Activated T-helper 1 cell treated with anti-CD3 and anti-CD28 coated beads, Interleukin-2, amount 50 U/mL, for 16 hours (primary cell): ENCODE measurements around the gene TCP11.

Experiments
- DNase-seq, 2 donors: peaks; one replicate each; pipeline ENCODE4 v3.0.0-alpha.2; 2020; ENCODE audit warnings: low read depth in 1 of 2, low spot score in 1 of 2

The TCP11 gene

GRCh38 chr6:35093783-35094182 is 47.4 kb downstream of the TCP11 start:
- no peak for DNase-seq

GRCh38 chr6:35093118-35093445 is 48.1 kb downstream of the TCP11 start:
- no peak for DNase-seq

- DNase-seq = no peak
These were observed 48.6 kb downstream of the TCP11 start for GRCh38 chr6:35092362-35093117.

- DNase-seq = no peak
These were observed 49.6 kb downstream of the TCP11 start for GRCh38 chr6:35091346-35092083.

GRCh38 chr6:35090734-35091133 is 50.4 kb downstream of the TCP11 start:
- DNase-seq = no peak

- DNase-seq = no peak
These were observed 51.1 kb downstream of the TCP11 start for GRCh38 chr6:35089935-35090505.

GRCh38 chr6:35089216-35089934 is 51.8 kb downstream of the TCP11 start:
- DNase-seq = no peak

GRCh38 chr6:35088281-35089215 is 52.6 kb downstream of the TCP11 start:
- DNase-seq = no peak

GRCh38 chr6:35087361-35088280 is 53.5 kb downstream of the TCP11 start:
- DNase-seq = no peak

- no peak for DNase-seq
These were observed 54.3 kb downstream of the TCP11 start for GRCh38 chr6:35086636-35087360.

- no peak for DNase-seq
These were observed 54.9 kb downstream of the TCP11 start for GRCh38 chr6:35086282-35086632.

GRCh38 chr6:35085359-35086281 is 55.5 kb downstream of the TCP11 start:
- DNase-seq = no peak

GRCh38 chr6:35084511-35085203 is 56.5 kb downstream of the TCP11 start:
- no peak for DNase-seq

- no peak for DNase-seq
These were observed 57.1 kb downstream of the TCP11 start for GRCh38 chr6:35084041-35084491.

- no peak for DNase-seq
These were observed 57.6 kb downstream of the TCP11 start for GRCh38 chr6:35083507-35083906.

- DNase-seq = no peak
These were observed 58.3 kb downstream of the TCP11 start for GRCh38 chr6:35082733-35083403.
